ENCODE results near the gene PLCG2. TPM values are rescaled to one million over a fixed set of nuclear protein-coding genes. Genes with fewer than 3 reads are reported as not detected.
"Not testable (repeated sequence)": the region's sequence is repeated elsewhere in the genome, so short reads cannot be mapped to it uniquely, and the experiment has no call there.

PLCG2 gene
- total RNA-seq, 2 donors from 2014 or later = 7.4 to 13.4 TPM

DNA sequence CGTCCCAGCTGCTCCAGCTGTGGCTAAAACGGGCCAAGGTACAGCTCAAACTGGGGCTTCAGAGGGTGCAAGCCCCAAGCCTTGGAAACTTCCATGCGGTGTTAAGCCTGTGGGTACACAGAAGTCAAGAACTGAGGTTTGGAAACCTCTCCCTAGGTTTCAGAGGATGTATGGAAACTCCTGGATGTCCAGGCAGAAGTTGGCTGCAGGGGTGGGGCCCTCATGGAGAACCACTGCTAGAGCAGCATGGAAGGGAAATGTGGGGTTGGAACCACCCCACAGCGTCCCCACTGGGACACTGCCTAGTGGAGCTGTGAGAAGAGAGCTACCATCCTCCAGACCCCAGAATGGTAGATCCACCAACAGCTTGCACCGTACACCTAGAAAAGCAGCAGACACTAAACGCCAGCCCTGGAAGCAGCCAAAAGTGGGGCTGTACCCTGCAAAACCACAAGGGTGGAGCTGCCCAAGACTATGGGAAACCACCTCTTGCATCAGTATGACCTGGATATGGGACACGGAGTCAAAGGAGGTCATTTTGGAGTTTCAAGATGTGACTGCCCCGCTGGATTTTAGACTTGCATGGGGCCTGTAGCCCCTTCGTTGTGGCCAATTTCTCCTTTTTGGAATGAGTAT, 230.0 kb downstream of the PLCG2 start:
- Histone ChIP-seq H3K4me3 (no peak overlapping the region), H3K4me1 (no peaks in the 10 kb centered on the region), H3K27me3 (no peaks in the 10 kb centered on the region), H3K27ac (no peak overlapping the region), H3K36me3 (no peaks in the 10 kb centered on the region), H3K9me3 (peaks cover 7 to 12% of the 10 kb centered on the region in 2 donors)
- DNase-seq (ENCODE audit: low spot score) = no peak
- TF ChIP-seq, protein P1, sequence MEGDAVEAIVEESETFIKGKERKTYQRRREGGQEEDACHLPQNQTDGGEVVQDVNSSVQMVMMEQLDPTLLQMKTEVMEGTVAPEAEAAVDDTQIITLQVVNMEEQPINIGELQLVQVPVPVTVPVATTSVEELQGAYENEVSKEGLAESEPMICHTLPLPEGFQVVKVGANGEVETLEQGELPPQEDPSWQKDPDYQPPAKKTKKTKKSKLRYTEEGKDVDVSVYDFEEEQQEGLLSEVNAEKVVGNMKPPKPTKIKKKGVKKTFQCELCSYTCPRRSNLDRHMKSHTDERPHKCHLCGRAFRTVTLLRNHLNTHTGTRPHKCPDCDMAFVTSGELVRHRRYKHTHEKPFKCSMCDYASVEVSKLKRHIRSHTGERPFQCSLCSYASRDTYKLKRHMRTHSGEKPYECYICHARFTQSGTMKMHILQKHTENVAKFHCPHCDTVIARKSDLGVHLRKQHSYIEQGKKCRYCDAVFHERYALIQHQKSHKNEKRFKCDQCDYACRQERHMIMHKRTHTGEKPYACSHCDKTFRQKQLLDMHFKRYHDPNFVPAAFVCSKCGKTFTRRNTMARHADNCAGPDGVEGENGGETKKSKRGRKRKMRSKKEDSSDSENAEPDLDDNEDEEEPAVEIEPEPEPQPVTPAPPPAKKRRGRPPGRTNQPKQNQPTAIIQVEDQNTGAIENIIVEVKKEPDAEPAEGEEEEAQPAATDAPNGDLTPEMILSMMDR (IDR thresholded peaks at IDR 0.05) = no peak

DNA sequence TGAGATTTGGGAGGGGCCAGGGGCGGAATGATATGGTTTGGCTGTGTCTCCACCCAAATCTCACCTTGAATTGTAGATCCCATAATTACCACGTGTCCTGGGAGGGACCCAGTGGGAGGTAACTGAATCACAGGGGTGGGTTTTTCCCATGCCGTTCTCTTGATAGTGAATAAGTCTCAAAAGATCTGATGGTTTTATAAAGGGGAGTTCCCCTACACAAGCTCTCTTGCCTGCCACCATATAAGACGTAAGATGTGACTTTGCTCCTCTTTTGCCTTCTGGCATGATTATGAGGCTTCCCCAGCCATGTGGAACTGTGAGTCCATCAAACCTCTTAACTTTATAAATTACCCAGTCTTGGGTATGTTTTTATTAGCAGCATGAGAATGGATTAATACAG, 230.7 kb downstream of the PLCG2 start:
- not testable (repeated sequence) for H3K27ac ChIP-seq; H3K36me3 ChIP-seq; H3K4me3 ChIP-seq; H3K27me3 ChIP-seq; DNase-seq (ENCODE audit: low spot score); H3K4me1 ChIP-seq
- H3K9me3 ChIP-seq = peaks cover 7 to 16% of the 10 kb centered on the region in 2 donors

DNA sequence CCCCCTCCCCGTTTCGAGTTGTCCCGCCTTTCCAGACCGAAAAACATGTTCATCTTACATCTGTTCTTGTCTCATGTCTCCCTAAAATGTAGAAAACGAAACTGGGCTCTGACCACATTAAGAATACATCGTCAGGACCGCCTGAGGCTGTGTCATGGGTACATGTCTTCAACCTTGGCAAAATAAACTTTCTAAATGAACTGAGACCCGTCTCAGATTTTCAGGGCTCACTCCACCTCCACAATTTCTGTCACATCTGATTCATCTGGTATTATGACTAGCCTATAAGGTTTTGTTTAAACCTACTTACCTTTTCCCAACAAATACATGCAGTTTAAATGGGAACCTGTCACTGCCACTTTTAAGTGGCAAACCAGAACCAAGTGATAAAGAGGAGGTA, 231.6 kb downstream of the PLCG2 start:
- DNase-seq (ENCODE audit: low spot score) = no peak
- Histone ChIP-seq H3K27ac (no peak overlapping the region), H3K27me3 (no peaks in the 10 kb centered on the region), H3K9me3 (peaks cover 7 to 24% of the 10 kb centered on the region in 2 donors), H3K4me1 (no peaks in the 10 kb centered on the region), H3K4me3 (peak overlapping the region; percentile 39 to 41), H3K36me3 (no peaks in the 10 kb centered on the region)
- TF ChIP-seq, protein P1 (IDR thresholded peaks at IDR 0.05) = no peak

DNA sequence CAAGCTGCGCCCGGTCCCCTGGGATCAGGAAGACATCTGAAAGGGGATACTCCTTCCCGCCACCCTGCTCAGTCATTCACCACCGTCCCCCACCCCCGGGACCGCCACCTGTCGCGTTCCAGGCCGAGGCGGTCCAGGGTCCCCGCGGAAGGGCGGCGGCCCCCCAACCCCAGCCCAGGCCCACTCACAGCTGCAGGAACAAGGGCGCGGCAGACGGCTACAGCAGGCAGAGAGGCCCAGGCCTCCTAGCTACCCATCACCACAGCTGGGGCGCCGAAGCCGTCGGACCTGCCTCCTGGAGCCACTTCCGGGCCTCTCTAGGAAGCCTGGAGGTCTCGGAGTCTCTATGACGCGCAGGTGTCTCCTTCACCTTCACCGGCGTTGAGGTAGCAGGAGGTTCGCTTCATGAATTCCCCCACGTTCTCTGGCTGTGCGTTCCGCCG, 232.1 kb downstream of the PLCG2 start, which contains the start of gene SDR42E1:
SDR42E1 (minus strand) TSS at position 272 of the 443 bp plus-strand sequence. CDS start 10,612 bp downstream, outside the sequence.
- DNase-seq (ENCODE audit: low spot score) = no peak
- Histone ChIP-seq H3K4me1 (no peaks in the 10 kb centered on the region), H3K9me3 (peaks cover 7 to 25% of the 10 kb centered on the region in 2 donors), H3K27me3 (no peaks in the 10 kb centered on the region), H3K4me3 (peak within 1 kb of the TSS; percentile 39 to 41), H3K27ac (no peak within 1 kb of the TSS), H3K36me3 (no peaks in the 10 kb centered on the region)
- TF ChIP-seq, protein P1 (IDR thresholded peaks at IDR 0.05) = no peak

Other genes starting within 250 kb of the PLCG2 start
- gene SDR42E1, start 232.2 kb downstream of the PLCG2 start, total RNA-seq = under 1 TPM; 0.11 to 0.90 TPM

All from right atrium auricular region (tissue), 2 donors.